Body of pancreas (tissue), 4 donors: ENCODE results near the gene ATP2C1. TPM values are rescaled to one million over a fixed set of nuclear protein-coding genes. Genes with fewer than 3 reads are reported as not detected.

ENCODE experiments used
- ATAC-seq: fragments of 150-250 bp; one replicate; pipeline ENCODE4 v1.9.1; 2016
- DNase-seq, 4 donors: peaks; one replicate each; pipeline ENCODE4 v3.0.0-alpha.2; 2019
- H3K27ac ChIP-seq, 4 donors: fragments of 200-600 bp; sonication (generic); 1 replicate in 3 of 4; 2 replicates in 1 of 4; pipeline versions ENCODE4 v1.5.1 to v1.6.1; 2016 to 2019; ENCODE audit warnings: mild to moderate bottlenecking in 1 of 4, mixed read lengths in 1 of 4, moderate library complexity in 1 of 4
- H3K27me3 ChIP-seq, 2 donors: fragments of 200-600 bp; sonication (generic); one replicate each; pipeline ENCODE4 v1.6.0; 2016; ENCODE audit warnings: mild to moderate bottlenecking in 1 of 2
- H3K36me3 ChIP-seq, 2 donors: fragments of 200-600 bp; sonication (generic); replicated peaks in 1 of 2; 2 replicates each; pipeline ENCODE4 v1.5.1; 2016; ENCODE audit warnings: low read depth in 2 of 2; ENCODE audit not compliant: insufficient read depth in 1 of 2
- H3K4me1 ChIP-seq: fragments of 200-600 bp; sonication (generic); one replicate; pipeline ENCODE4 v1.6.0; 2016
- H3K4me3 ChIP-seq, 2 donors: fragments of 200-600 bp; sonication (generic); 1 replicate in 1 of 2; 2 replicates in 1 of 2; pipeline ENCODE4 v1.5.1; 2016 to 2019
- H3K9me3 ChIP-seq, 3 donors: fragments of 200-600 bp; sonication (generic); 1 replicate in 2 of 3; 2 replicates in 1 of 3; pipeline ENCODE4 v1.5.1; 2016
- CTCF ChIP-seq, 7 experiments: fragments of 450-650 bp in 4 of 7; fragments of 200-600 bp in 3 of 7; sonication (generic) in 3 of 7; IDR thresholded peaks; one replicate each; pipeline ENCODE4 v1.5.1; 2016 to 2019; ENCODE audit warnings: antibody characterized with exemption in 7 of 7
- POLR2A ChIP-seq, 3 donors: fragments of 450-650 bp; IDR thresholded peaks; one replicate each; pipeline ENCODE4 v1.6.1; 2016; ENCODE audit warnings: antibody characterized with exemption in 3 of 3, mild to moderate bottlenecking in 2 of 3
- WGBS, 2 donors: methylation state at CpG; one replicate each; pipeline ENCODE4 v1.1.5; 2017; 5-methylcytosine and 5-hydroxymethylcytosine counted together
- intact Hi-C: fragments of 100-400 bp; cut with DNase I; formaldehyde crosslinking; loops from one replicate; pipeline ENCODE4 v1.15.1; 2023
- total RNA-seq, 2 donors: library from RNA; depleted of rRNA; stranded (reverse); fragments of >200 nt; gene quantifications; one replicate each; pipeline ENCODE4 v1.1.0, GENCODE V29; 2016

Gene ATP2C1
- total RNA-seq, 2 donors from 2014 or later: 36.3 to 47.5 TPM

GRCh38 chr3:130981469-130981868 lies 87.6 kb downstream of the ATP2C1 start:
- 89% methylated on average over 2 of the region's 2 CpGs for WGBS, 2 donors
- Histone ChIP-seq H3K4me1 (no peaks in the 10 kb centered on the region), H3K27me3 (no peaks in the 10 kb centered on the region), H3K27ac (no peak overlapping the region), H3K9me3 (no peaks in the 10 kb centered on the region), H3K36me3 (peaks cover 0 to 5% of the 10 kb centered on the region in 2 donors), H3K4me3 (no peak overlapping the region)
- ATAC-seq (no peak), DNase-seq (no peak)
- intact Hi-C loops: no loop called here
- no peak for TF ChIP-seq CTCF (IDR thresholded peaks at IDR 0.05)
- no peak for TF ChIP-seq POLR2A (IDR thresholded peaks at IDR 0.05)

GRCh38 chr3:130990282-130990681 lies 96.4 kb downstream of the ATP2C1 start:
- no peak overlapping the region for H3K27ac ChIP-seq
- no peak overlapping the region for H3K4me3 ChIP-seq
- H3K27me3 ChIP-seq: no peaks in the 10 kb centered on the region
- H3K9me3 ChIP-seq: no peaks in the 10 kb centered on the region
- no peaks in the 10 kb centered on the region for H3K4me1 ChIP-seq
- DNase-seq (no peak), ATAC-seq (no peak)
- H3K36me3 ChIP-seq: peaks cover 0 to 2% of the 10 kb centered on the region in 2 donors
- 59 to 61% methylated on average over 5 of the region's 5 CpGs for WGBS, 2 donors
- TF ChIP-seq POLR2A (IDR thresholded peaks at IDR 0.05): no peak
- TF ChIP-seq CTCF (IDR thresholded peaks at IDR 0.05): no peak
- intact Hi-C loops: no loop called here

GRCh38 chr3:130991126-130991525 lies 97.2 kb downstream of the ATP2C1 start:
- DNase-seq: no peak
- no peak overlapping the region for H3K4me3 ChIP-seq
- TF ChIP-seq POLR2A (IDR thresholded peaks at IDR 0.05) (no peak), CTCF (IDR thresholded peaks at IDR 0.05) (no peak)
- no peaks in the 10 kb centered on the region for H3K27me3 ChIP-seq
- 96% methylated on average over 5 of the region's 5 CpGs for WGBS, 2 donors
- no peaks in the 10 kb centered on the region for H3K9me3 ChIP-seq
- no peak for ATAC-seq
- H3K4me1 ChIP-seq: no peaks in the 10 kb centered on the region
- H3K36me3 ChIP-seq: peaks cover 0 to 2% of the 10 kb centered on the region in 2 donors
- intact Hi-C loops: no loop called here
- no peak overlapping the region for H3K27ac ChIP-seq

GRCh38 chr3:130992344-130992743 lies 98.5 kb downstream of the ATP2C1 start:
- WGBS, 2 donors: 74 to 82% methylated on average over 3 of the region's 3 CpGs
- peaks cover 0 to 4% of the 10 kb centered on the region in 2 donors for H3K36me3 ChIP-seq
- no peak for DNase-seq
- intact Hi-C loops: no loop called here
- H3K9me3 ChIP-seq: no peaks in the 10 kb centered on the region
- no peak overlapping the region for H3K27ac ChIP-seq
- no peak for ATAC-seq
- no peak for TF ChIP-seq CTCF (IDR thresholded peaks at IDR 0.05)
- no peak for TF ChIP-seq POLR2A (IDR thresholded peaks at IDR 0.05)
- H3K4me1 ChIP-seq: no peaks in the 10 kb centered on the region
- H3K4me3 ChIP-seq: no peak overlapping the region
- no peaks in the 10 kb centered on the region for H3K27me3 ChIP-seq

- Histone ChIP-seq H3K27me3 (no peaks in the 10 kb centered on the region), H3K4me3 (no peak overlapping the region), H3K36me3 (peaks cover 0 to 2% of the 10 kb centered on the region in 2 donors), H3K4me1 (no peaks in the 10 kb centered on the region), H3K27ac (no peak overlapping the region), H3K9me3 (no peaks in the 10 kb centered on the region)
- 93 to 94% methylated on average over 7 of the region's 7 CpGs for WGBS, 2 donors
- intact Hi-C loops: no loop called here
- TF ChIP-seq CTCF (IDR thresholded peaks at IDR 0.05): no peak
- TF ChIP-seq POLR2A (IDR thresholded peaks at IDR 0.05): no peak
- ATAC-seq (no peak), DNase-seq (no peak)
These were observed 103.4 kb downstream of the ATP2C1 start for GRCh38 chr3:130997289-130997688.
